Neuronal stem cell (in vitro differentiated cells): Measurements from ENCODE around the gene PLA2G2C.

ENCODE experiments used
- DNase-seq: peaks from one replicate; pipeline ENCODE4 v3.0.0-alpha.2; 2013; ENCODE audit warnings: low spot score
- H2AFZ ChIP-seq: one replicate; pipeline ENCODE4 v1.6.1; 2013; ENCODE audit warnings: mild to moderate bottlenecking, low read length, inconsistent platforms
- H2AK5ac ChIP-seq: 2 replicates; pipeline ENCODE4 v1.6.1; 2013; ENCODE audit warnings: low read depth, mild to moderate bottlenecking, inconsistent platforms, low read length, moderate library complexity, mixed read lengths
- H2BK120ac ChIP-seq: 2 replicates; pipeline ENCODE4 v1.6.1; 2013; ENCODE audit warnings: low read depth, mild to moderate bottlenecking, inconsistent platforms, low read length, moderate library complexity, mixed read lengths
- H2BK12ac ChIP-seq: one replicate; pipeline ENCODE4 v1.6.1; 2013; ENCODE audit warnings: low read length, inconsistent platforms
- H2BK15ac ChIP-seq: 2 replicates; pipeline ENCODE4 v1.6.1; 2013; ENCODE audit warnings: mild to moderate bottlenecking, low read length, inconsistent platforms, mixed read lengths
- H2BK5ac ChIP-seq: one replicate; pipeline ENCODE4 v1.6.1; 2013; ENCODE audit warnings: inconsistent platforms, mild to moderate bottlenecking, low read length, moderate library complexity
- H3K14ac ChIP-seq: one replicate; pipeline ENCODE4 v1.6.1; 2013; ENCODE audit warnings: low read length, inconsistent platforms
- H3K18ac ChIP-seq: 2 replicates; pipeline ENCODE4 v1.6.1; 2013; ENCODE audit warnings: low read length, inconsistent platforms
- H3K23ac ChIP-seq: 2 replicates; pipeline ENCODE4 v1.6.1; 2013; ENCODE audit warnings: low read depth, mild to moderate bottlenecking, mixed read lengths, low read length, inconsistent platforms; ENCODE audit not compliant: poor library complexity
- H3K27ac ChIP-seq: replicated peaks from 3 replicates; pipeline ENCODE4 v1.5.1; 2013; ENCODE audit warnings: low read length, inconsistent platforms
- H3K27me3 ChIP-seq, 3 experiments: 2 replicates each; pipeline ENCODE4 v1.6.1; 2013; ENCODE audit warnings: low read length in 3 of 3, mild to moderate bottlenecking in 2 of 3, inconsistent platforms in 1 of 3, low read depth in 1 of 3, mixed read lengths in 1 of 3, moderate library complexity in 1 of 3; ENCODE audit not compliant: control insufficient read depth in 3 of 3, insufficient read depth in 3 of 3
- H3K36me3 ChIP-seq, 2 donors: replicated peaks in 1 of 2; 2 replicates each; pipeline ENCODE4 v1.6.1; 2013; ENCODE audit warnings: low read length in 2 of 2; ENCODE audit not compliant: control insufficient read depth in 2 of 2, insufficient read depth in 2 of 2
- H3K4ac ChIP-seq: 2 replicates; pipeline ENCODE4 v1.6.1; 2013; ENCODE audit warnings: inconsistent platforms, mild to moderate bottlenecking, low read length, moderate library complexity
- H3K4me1 ChIP-seq, 2 donors: 1 replicate in 1 of 2; 2 replicates in 1 of 2; pipeline ENCODE4 v1.6.1; 2013; ENCODE audit warnings: low read length in 2 of 2, low read depth in 1 of 2; ENCODE audit not compliant: control insufficient read depth in 2 of 2, insufficient read depth in 1 of 2
- H3K4me2 ChIP-seq: one replicate; pipeline ENCODE4 v1.6.1; 2013; ENCODE audit warnings: mild to moderate bottlenecking, low read length, inconsistent platforms; ENCODE audit not compliant: insufficient read depth, poor library complexity, severe bottlenecking
- H3K4me3 ChIP-seq, 2 donors: 2 replicates each; pipeline ENCODE4 v1.5.1; 2013; ENCODE audit warnings: low read length in 2 of 2, mild to moderate bottlenecking in 2 of 2, inconsistent platforms in 1 of 2, moderate library complexity in 1 of 2
- H3K79me1 ChIP-seq: one replicate; pipeline ENCODE4 v1.6.1; 2013; ENCODE audit warnings: low read depth, mild to moderate bottlenecking, inconsistent platforms, low read length, moderate library complexity
- H3K9ac ChIP-seq: one replicate; pipeline ENCODE4 v1.6.1; 2013; ENCODE audit warnings: mild to moderate bottlenecking, low read depth, low read length, inconsistent platforms; ENCODE audit not compliant: poor library complexity
- H3K9me3 ChIP-seq, 2 donors: replicated peaks in 1 of 2; 2 replicates each; pipeline versions ENCODE3 to v1.6.1; 2013; ENCODE audit warnings: low read length in 2 of 2, mild to moderate bottlenecking in 2 of 2, inconsistent platforms in 1 of 2, low read depth in 1 of 2, mixed read lengths in 1 of 2, moderate library complexity in 1 of 2; ENCODE audit not compliant: control insufficient read depth in 2 of 2, insufficient read depth in 1 of 2
- H4K8ac ChIP-seq: one replicate; pipeline ENCODE4 v1.6.1; 2013; ENCODE audit warnings: low read depth, mild to moderate bottlenecking, inconsistent platforms, low read length, moderate library complexity
- H4K91ac ChIP-seq: one replicate; pipeline ENCODE4 v1.6.1; 2013; ENCODE audit warnings: low read length, low read depth, mild to moderate bottlenecking, inconsistent platforms; ENCODE audit not compliant: poor library complexity
- WGBS, 2 donors: extraction: QIAGEN DNeasy Blood & Tissue Kit; methylation state at CpG; one replicate each; pipeline ENCODE4 v1.1.7; 2013; ENCODE audit warnings: missing lambda C conversion rate in 2 of 2, mixed read lengths in 1 of 2; ENCODE audit not compliant: insufficient read length in 2 of 2, insufficient replicate concordance in 1 of 2; ENCODE audit errors: extremely low coverage in 2 of 2; 5-methylcytosine and 5-hydroxymethylcytosine counted together

PLA2G2C gene

GRCh38 chr1:20115479-20115878 is 70.8 kb downstream of the PLA2G2C start:
- Histone ChIP-seq H3K79me1 (no peaks in the 10 kb centered on the region), H3K23ac (no peak overlapping the region), H3K4me3 (no peak overlapping the region), H2AFZ (no peak overlapping the region), H3K27me3 (no peaks in the 10 kb centered on the region), H3K9me3 (no peaks in the 10 kb centered on the region), H2BK5ac (no peak overlapping the region), H4K91ac (no peak overlapping the region), H3K27ac (no peak overlapping the region), H2BK15ac (no peak overlapping the region), H3K18ac (no peak overlapping the region), H3K9ac (no peak overlapping the region), H3K4me2 (no peak overlapping the region), H3K14ac (no peak overlapping the region), H3K4me1 (no peaks in the 10 kb centered on the region), H2AK5ac (no peak overlapping the region), H2BK120ac (no peak overlapping the region), H4K8ac (no peak overlapping the region), H2BK12ac (no peak overlapping the region), H3K4ac (no peak overlapping the region), H3K36me3 (no peaks in the 10 kb centered on the region)
- DNase-seq: no peak
- WGBS, 2 donors: no CpG with 5 or more reads among the region's 4 CpGs

DNA sequence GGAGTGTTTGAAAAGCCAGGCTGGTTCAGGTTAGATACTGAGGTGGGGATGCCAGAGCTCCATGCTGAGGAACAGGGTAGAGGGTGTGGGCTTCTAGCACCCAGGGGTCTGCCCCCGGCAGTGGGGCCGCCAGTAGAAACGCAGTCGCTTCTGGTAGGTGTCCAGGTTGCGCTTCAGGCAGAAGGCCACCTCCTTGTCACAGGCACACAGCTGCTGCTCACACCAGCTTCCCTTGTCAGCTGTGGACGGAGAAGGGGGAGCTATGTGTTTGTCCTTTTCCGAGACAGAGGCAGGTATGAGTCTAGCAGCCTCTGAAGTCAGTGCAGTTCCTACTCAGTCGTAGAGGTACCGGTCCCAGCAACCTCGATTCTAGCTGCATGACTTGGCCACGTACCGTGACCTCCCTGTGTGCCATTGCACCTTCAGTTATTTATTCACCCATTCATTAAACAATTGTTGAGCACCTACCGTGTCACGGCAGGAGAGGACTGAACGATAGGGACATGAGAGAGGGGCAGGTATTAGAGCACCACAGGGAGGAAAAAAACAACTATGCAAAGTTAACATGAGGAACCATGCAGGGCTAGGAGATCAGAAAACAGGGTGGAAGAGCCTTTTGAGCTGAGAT is 72.2 kb downstream of the PLA2G2C start:
- H2AK5ac ChIP-seq: no peak overlapping the region
- H2BK120ac ChIP-seq: no peak overlapping the region
- no peaks in the 10 kb centered on the region for H3K27me3 ChIP-seq
- H3K18ac ChIP-seq: no peak overlapping the region
- H3K27ac ChIP-seq: no peak overlapping the region
- H3K4me3 ChIP-seq: no peak overlapping the region
- DNase-seq: no peak
- WGBS, 2 donors: no CpG with 5 or more reads among the region's 15 CpGs
- no peak overlapping the region for H2BK15ac ChIP-seq
- H2AFZ ChIP-seq: no peak overlapping the region
- H3K23ac ChIP-seq: no peak overlapping the region
- no peak overlapping the region for H4K91ac ChIP-seq
- H3K14ac ChIP-seq: no peak overlapping the region
- H2BK5ac ChIP-seq: no peak overlapping the region
- H2BK12ac ChIP-seq: no peak overlapping the region
- no peaks in the 10 kb centered on the region for H3K79me1 ChIP-seq
- no peak overlapping the region for H3K9ac ChIP-seq
- H3K4me1 ChIP-seq: peaks cover 0 to 6% of the 10 kb centered on the region in 2 donors
- H3K4ac ChIP-seq: no peak overlapping the region
- H3K4me2 ChIP-seq: no peak overlapping the region
- H4K8ac ChIP-seq: no peak overlapping the region
- H3K36me3 ChIP-seq: no peaks in the 10 kb centered on the region
- H3K9me3 ChIP-seq: no peaks in the 10 kb centered on the region
